ENCODE results near the gene OSBPL3.
A peak's percentile ranks its signal among the peaks of the same experiment; 100 is the strongest.
"Not testable (repeated sequence)": the region's sequence is repeated elsewhere in the genome, so short reads cannot be mapped to it uniquely, and the experiment has no call there.

OSBPL3 gene

GRCh38 chr7:24916463-24917040 is 63.4 kb downstream of the OSBPL3 start:
- DNase-seq, result no peak

- no peak for DNase-seq
Measured at GRCh38 chr7:24914465-24914859, 65.5 kb downstream of the OSBPL3 start.

GRCh38 chr7:24913801-24914464 is 66.0 kb downstream of the OSBPL3 start:
- DNase-seq, result no peak

GRCh38 chr7:24912874-24913514 is 67.0 kb downstream of the OSBPL3 start:
- DNase-seq, result no peak

GRCh38 chr7:24912424-24912823 is 67.6 kb downstream of the OSBPL3 start:
- DNase-seq, result no peak

- no peak for DNase-seq
Measured at GRCh38 chr7:24911213-24911603, 68.8 kb downstream of the OSBPL3 start.

- no peak for DNase-seq
Measured at GRCh38 chr7:24910551-24911212, 69.3 kb downstream of the OSBPL3 start.

GRCh38 chr7:24908727-24909126 is 71.3 kb downstream of the OSBPL3 start:
- no peak for DNase-seq

- no peak for DNase-seq
Measured at GRCh38 chr7:24908166-24908565, 71.8 kb downstream of the OSBPL3 start.

- peak; percentile 28 for DNase-seq
Measured at GRCh38 chr7:24907311-24907886, 72.6 kb downstream of the OSBPL3 start.

GRCh38 chr7:24905996-24906770 is 73.8 kb downstream of the OSBPL3 start:
- DNase-seq, result no peak

GRCh38 chr7:24903992-24904391 is 76.0 kb downstream of the OSBPL3 start:
- DNase-seq, result not testable (repeated sequence)

GRCh38 chr7:24903559-24903958 is 76.4 kb downstream of the OSBPL3 start:
- no peak for DNase-seq

GRCh38 chr7:24902931-24903330 is 77.0 kb downstream of the OSBPL3 start:
- no peak for DNase-seq

- no peak for DNase-seq
Measured at GRCh38 chr7:24902276-24902675, 77.7 kb downstream of the OSBPL3 start.

- DNase-seq, result no peak
Measured at GRCh38 chr7:24899905-24900304, 80.1 kb downstream of the OSBPL3 start.

GRCh38 chr7:24899161-24899560 is 80.8 kb downstream of the OSBPL3 start:
- no peak for DNase-seq

- DNase-seq, result no peak
Measured at GRCh38 chr7:24898691-24899090, 81.3 kb downstream of the OSBPL3 start.

GRCh38 chr7:24896031-24896501 is 83.9 kb downstream of the OSBPL3 start:
- DNase-seq, result no peak

- DNase-seq, result no peak
Measured at GRCh38 chr7:24894429-24895221, 85.4 kb downstream of the OSBPL3 start.

GRCh38 chr7:24891311-24891735 is 88.7 kb downstream of the OSBPL3 start:
- no peak for DNase-seq

- no peak for DNase-seq
Measured at GRCh38 chr7:24889611-24890010, 90.4 kb downstream of the OSBPL3 start.
